GM12874 (cell line): ENCODE data around the gene LRRC28.

Experiments used
- CTCF ChIP-seq: IDR thresholded peaks from 2 replicates; pipeline ENCODE4 v1.5.1; 2011; ENCODE audit warnings: low read depth, mild to moderate bottlenecking, control low read depth, low read length, moderate library complexity; ENCODE audit not compliant: insufficient read depth

The LRRC28 gene

GRCh38 chr15:99359769-99360168, 108.5 kb downstream of the LRRC28 start:
- no peak for TF ChIP-seq CTCF

- peak; percentile 32; the same call in 1 of the 2 replicates for TF ChIP-seq CTCF
Measured at GRCh38 chr15:99361545-99362185, 110.4 kb downstream of the LRRC28 start.

DNA sequence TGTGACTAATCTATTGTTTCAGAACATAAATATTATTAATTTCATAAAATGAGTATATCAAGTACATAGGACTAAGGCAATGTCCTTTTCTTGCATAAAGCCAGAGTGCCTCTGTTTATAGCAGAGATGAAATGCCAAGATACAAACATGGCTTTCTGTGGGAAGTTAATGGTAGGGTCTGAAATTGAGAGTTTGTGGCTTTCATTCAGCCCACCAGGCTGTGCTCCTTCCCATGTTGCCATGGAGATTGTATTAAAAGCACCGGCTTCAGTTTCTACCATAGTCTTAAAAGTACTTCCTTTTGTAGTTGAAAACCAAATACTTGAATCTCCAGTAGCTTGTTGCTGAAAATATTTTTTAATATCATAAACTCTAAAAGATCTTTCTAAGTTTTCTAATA, 114.0 kb downstream of the LRRC28 start:
- TF ChIP-seq CTCF, result no peak

DNA sequence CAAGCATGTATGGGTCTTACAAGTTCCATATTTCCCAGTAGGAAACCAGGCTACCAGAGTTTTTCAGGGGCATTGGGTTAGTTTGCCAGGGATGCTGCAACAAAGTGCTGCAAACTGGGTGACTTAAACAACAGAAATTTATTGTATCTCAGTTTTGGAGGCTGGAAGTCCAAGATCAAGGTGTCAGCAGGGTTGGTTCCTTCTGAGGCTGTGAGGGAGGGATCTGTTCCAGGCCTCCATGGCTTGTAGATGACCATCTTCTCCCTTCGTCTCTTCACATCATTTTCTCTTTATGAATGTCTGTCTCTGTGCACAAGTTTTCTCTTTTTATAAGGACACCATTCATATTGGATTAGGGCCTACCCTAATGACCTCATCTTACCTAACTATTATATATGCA, 114.7 kb downstream of the LRRC28 start:
- no peak for TF ChIP-seq CTCF

DNA sequence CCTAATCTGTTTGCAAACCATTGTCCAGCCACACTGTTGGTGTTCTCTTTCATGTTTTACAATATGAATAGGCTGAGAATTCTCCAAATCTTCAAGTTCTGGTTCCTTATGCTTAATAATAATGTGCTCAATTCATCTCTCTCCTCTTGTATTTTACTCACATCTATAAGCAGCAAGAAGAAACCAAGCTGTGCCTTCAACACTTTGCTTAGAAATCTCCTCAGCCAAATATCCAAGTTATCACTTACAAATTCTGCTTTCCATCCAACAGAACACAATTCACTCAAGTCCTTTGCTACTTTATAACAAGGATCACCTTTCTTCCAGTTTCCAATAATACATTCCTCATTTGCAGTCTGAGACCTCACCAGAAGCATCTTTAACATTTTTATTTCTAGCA, 117.5 kb downstream of the LRRC28 start:
- no peak for TF ChIP-seq CTCF

DNA sequence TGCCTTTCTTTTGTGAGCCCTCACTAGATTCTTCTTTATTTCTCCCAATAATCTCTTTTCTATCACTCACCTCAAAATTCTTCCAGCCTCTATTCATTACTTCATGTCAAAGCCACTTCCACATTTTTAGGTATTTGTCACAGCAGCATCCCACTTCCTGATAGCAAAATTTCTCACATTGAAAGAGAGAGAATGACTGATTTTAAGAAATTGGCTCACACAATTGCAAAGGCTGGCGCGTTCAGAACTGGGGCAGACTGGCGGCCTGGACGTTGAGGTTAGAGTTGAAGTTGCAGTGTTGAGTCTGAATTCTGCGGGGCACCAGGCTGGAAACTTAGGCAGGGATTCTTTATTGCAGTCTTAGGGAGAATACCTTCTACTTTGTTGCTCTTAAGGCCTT, 117.9 kb downstream of the LRRC28 start:
- TF ChIP-seq CTCF, result no peak

- TF ChIP-seq CTCF, result no peak
Measured at GRCh38 chr15:99371180-99372103, 120.2 kb downstream of the LRRC28 start.
